Peyer's patch (tissue), 4 donors: ENCODE data around the gene DACH2.

ENCODE experiments used
- CTCF ChIP-seq, 6 experiments: fragments of 450-650 bp in 4 of 6; fragments of 200-600 bp in 2 of 6; sonication (generic) in 1 of 6; IDR thresholded peaks; one replicate each; pipeline ENCODE4 v1.5.1; 2017 to 2019; ENCODE audit warnings: antibody characterized with exemption in 6 of 6, mild to moderate bottlenecking in 3 of 6, moderate library complexity in 1 of 6
- POLR2A ChIP-seq, 2 donors: fragments of 450-650 bp; IDR thresholded peaks; one replicate each; pipeline ENCODE4 v1.5.1; 2017; ENCODE audit warnings: antibody characterized with exemption in 2 of 2, mild to moderate bottlenecking in 2 of 2, moderate library complexity in 2 of 2

GRCh38 chrX:86507331-86507730 is 359.1 kb downstream of the DACH2 start:
- no peak for TF ChIP-seq CTCF (IDR thresholded peaks at IDR 0.05)
- TF ChIP-seq POLR2A (IDR thresholded peaks at IDR 0.05) = no peak
